CD4-positive, alpha-beta T cell treated with Interleukin-2 at 100 ng/mL for 4 hours (primary cell): ENCODE measurements around the gene SKOR2.
A peak's percentile ranks its signal among the peaks of the same experiment; 100 is the strongest.

Source experiments
- DNase-seq: peaks from one replicate; pipeline ENCODE4 v3.0.0-alpha.2; 2020; ENCODE audit warnings: low spot score

Gene SKOR2

GRCh38 chr18:47260120-47260923 is 8.9 kb upstream of the SKOR2 start:
- DNase-seq = no peak

- no peak for DNase-seq
Measured at GRCh38 chr18:47254341-47254939, 3.0 kb upstream of the SKOR2 start.

- DNase-seq = no peak
Measured at GRCh38 chr18:47253101-47253654, 1.7 kb upstream of the SKOR2 start.

GRCh38 chr18:47250391-47251046 is 941 bp downstream of the SKOR2 start:
- no peak for DNase-seq

GRCh38 chr18:47249314-47249981 is 2.0 kb downstream of the SKOR2 start:
- DNase-seq = no peak

GRCh38 chr18:47248604-47249313 is 2.7 kb downstream of the SKOR2 start:
- DNase-seq = no peak

GRCh38 chr18:47248115-47248603 is 3.3 kb downstream of the SKOR2 start:
- DNase-seq = no peak

- DNase-seq = no peak
Measured at GRCh38 chr18:47247416-47248114, 3.9 kb downstream of the SKOR2 start.

- no peak for DNase-seq
Measured at GRCh38 chr18:47247036-47247415, 4.4 kb downstream of the SKOR2 start.

- no peak for DNase-seq
Measured at GRCh38 chr18:47246027-47246971, 5.2 kb downstream of the SKOR2 start.

GRCh38 chr18:47244086-47244485 is 7.4 kb downstream of the SKOR2 start:
- DNase-seq = no peak

- DNase-seq = no peak
Measured at GRCh38 chr18:47235096-47235495, 16.4 kb downstream of the SKOR2 start.

GRCh38 chr18:47226660-47227059 is 24.8 kb downstream of the SKOR2 start:
- no peak for DNase-seq

GRCh38 chr18:47215554-47216138 is 35.8 kb downstream of the SKOR2 start:
- peak; percentile 7 for DNase-seq

GRCh38 chr18:47209171-47209570 is 42.3 kb downstream of the SKOR2 start:
- DNase-seq = no peak

GRCh38 chr18:47206945-47207637 is 44.4 kb downstream of the SKOR2 start:
- no peak for DNase-seq

- peak; percentile 38 for DNase-seq
Measured at GRCh38 chr18:47204908-47205522, 46.4 kb downstream of the SKOR2 start.
